NCI-H2196 treated with DMSO at 0.1 percent for 48 hours (cell line): ENCODE measurements around the gene GTF2A1.

ENCODE experiments used
- DNase-seq: peaks from one replicate; lab custom pipeline; 2025; ENCODE audit not compliant: unreplicated experiment; lab: John Stamatoyannopoulos, UW

The GTF2A1 gene

GRCh38 chr14:81141426-81141825 is 79.3 kb downstream of the GTF2A1 start:
- no peak for DNase-seq

DNA sequence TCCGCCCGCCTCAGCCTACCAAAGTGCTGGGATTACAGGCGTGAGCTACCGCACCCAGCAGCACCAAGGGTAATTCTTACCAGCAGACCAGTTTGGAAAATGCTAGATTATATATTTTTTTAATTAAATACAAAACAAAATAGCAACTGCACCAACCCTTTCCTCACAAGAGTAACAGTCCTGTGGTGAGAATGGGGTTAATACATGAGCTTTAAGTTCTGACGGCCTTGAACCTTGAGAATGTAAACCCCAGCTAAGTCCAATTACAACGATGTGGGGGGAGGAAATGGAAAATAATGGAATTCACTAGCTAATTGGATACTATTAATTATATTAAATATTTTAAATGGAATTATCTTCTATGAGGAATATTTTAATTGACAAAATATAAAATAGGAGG is 82.3 kb downstream of the GTF2A1 start:
- no peak for DNase-seq

DNA sequence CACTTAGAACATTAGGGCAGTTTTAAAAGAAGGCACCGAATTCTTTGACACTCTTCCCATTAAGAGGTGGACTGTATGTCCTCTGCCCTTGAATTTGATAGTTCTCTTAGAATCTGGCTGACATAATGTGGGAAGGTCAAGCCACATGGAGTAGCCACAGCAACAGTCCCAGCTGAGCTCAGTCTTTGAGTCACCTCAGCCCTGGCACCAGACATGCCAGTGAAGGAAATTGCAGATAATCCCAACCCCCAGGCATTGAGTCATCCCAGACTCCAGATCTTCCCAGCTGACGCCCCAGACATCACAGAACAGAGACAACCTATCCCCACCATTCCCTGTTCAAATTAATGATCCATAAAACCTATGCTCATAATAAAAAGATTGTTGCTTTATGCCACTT is 83.4 kb downstream of the GTF2A1 start:
- no peak for DNase-seq

- no peak for DNase-seq
Observed at GRCh38 chr14:81133400-81133799, 87.4 kb downstream of the GTF2A1 start.

- no peak for DNase-seq
Observed at GRCh38 chr14:81132468-81132867, 88.3 kb downstream of the GTF2A1 start.

DNA sequence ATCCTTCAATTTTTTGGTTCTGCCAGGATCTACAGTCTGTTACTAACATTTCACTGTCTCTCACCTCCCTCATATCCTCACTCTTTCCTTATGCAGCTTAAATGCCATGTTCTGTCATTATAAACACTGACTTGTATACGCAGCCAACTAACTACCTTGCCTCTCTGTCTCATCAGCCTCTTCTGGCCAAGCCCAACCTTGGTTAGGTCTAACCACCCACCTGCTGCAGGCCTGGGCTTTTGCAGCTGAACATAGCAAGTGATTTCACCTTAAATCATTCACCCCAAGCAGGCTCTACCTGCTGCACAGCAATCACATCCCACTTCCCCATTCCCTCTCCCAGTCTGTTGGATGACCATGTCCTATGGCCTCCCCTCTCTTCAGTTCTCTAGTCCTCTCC is 91.5 kb downstream of the GTF2A1 start:
- DNase-seq = no peak

GRCh38 chr14:81127785-81128184 is 93.0 kb downstream of the GTF2A1 start:
- DNase-seq = no peak

GRCh38 chr14:81125536-81125935 is 95.2 kb downstream of the GTF2A1 start:
- DNase-seq = no peak
